Smooth muscle cell (in vitro differentiated cells): ENCODE results near the gene B3GALT6. TPM values are rescaled to one million over a fixed set of nuclear protein-coding genes. Genes with fewer than 3 reads are reported as not detected.

ENCODE experiments used
- DNase-seq: peaks from one replicate; lab custom pipeline; 2025; ENCODE audit not compliant: unreplicated experiment; lab: John Stamatoyannopoulos, UW
- H2AFZ ChIP-seq: fragments of 200-600 bp; sonication (generic); 2 replicates; pipeline ENCODE4 v1.6.0; 2016; ENCODE audit warnings: antibody characterized with exemption, low read depth, mild to moderate bottlenecking
- H3F3A ChIP-seq: fragments of 200-600 bp; sonication (generic); 2 replicates; pipeline ENCODE4 v1.6.0; 2017; ENCODE audit warnings: antibody characterized with exemption, low read depth
- H3K27ac ChIP-seq: fragments of 200-600 bp; sonication (generic); 2 replicates; pipeline ENCODE4 v1.5.1; 2016; ENCODE audit warnings: low read depth, mild to moderate bottlenecking
- H3K27me3 ChIP-seq: fragments of 200-600 bp; sonication (generic); 2 replicates; pipeline ENCODE4 v1.6.1; 2016; ENCODE audit warnings: low read depth, mild to moderate bottlenecking
- H3K36me3 ChIP-seq: fragments of 200-600 bp; sonication (generic); 2 replicates; pipeline ENCODE4 v1.5.1; 2016; ENCODE audit warnings: low read depth
- H3K4me1 ChIP-seq: fragments of 200-600 bp; sonication (generic); 2 replicates; pipeline ENCODE4 v1.5.1; 2016; ENCODE audit warnings: low read depth
- H3K4me2 ChIP-seq: fragments of 200-600 bp; sonication (generic); 2 replicates; pipeline ENCODE4 v1.6.0; 2016; ENCODE audit warnings: mild to moderate bottlenecking
- H3K4me3 ChIP-seq: fragments of 200-600 bp; sonication (generic); 2 replicates; pipeline ENCODE4 v1.5.1; 2016; ENCODE audit warnings: mild to moderate bottlenecking
- H3K79me2 ChIP-seq: fragments of 200-600 bp; sonication (generic); 2 replicates; pipeline ENCODE4 v1.6.0; 2016; ENCODE audit warnings: low read depth, mild to moderate bottlenecking
- H3K9ac ChIP-seq: fragments of 200-600 bp; sonication (generic); 2 replicates; pipeline ENCODE4 v1.6.0; 2016; ENCODE audit warnings: low read depth
- H3K9me3 ChIP-seq: fragments of 200-600 bp; sonication (generic); replicated peaks from 2 replicates; pipeline ENCODE4 v1.5.1; 2016; ENCODE audit warnings: low read depth
- H4K20me1 ChIP-seq: fragments of 200-600 bp; sonication (generic); 2 replicates; pipeline ENCODE4 v1.6.0; 2016; ENCODE audit warnings: low read depth
- WGBS: methylation state at CpG from one replicate; pipeline ENCODE4 v1.1.7; 2016; ENCODE audit warnings: low lambda C conversion rate; 5-methylcytosine and 5-hydroxymethylcytosine counted together
- polyA plus RNA-seq: library from polyadenylated mRNA; unstranded; fragments of >200 nt; fragmentation: Nextera tagmentation; extraction: Ambion mirVana; gene quantifications from 2 replicates; pipeline ENCODE4 v1.2.1, GENCODE V29; 2016
- total RNA-seq: library from RNA; depleted of rRNA; stranded (reverse); fragments of >200 nt; gene quantifications from 2 replicates; pipeline ENCODE4 v1.2.3, GENCODE V29; 2014
- TF ChIP-seq, protein P1 (sequence below): fragments of 200-600 bp; sonication (generic); IDR thresholded peaks from 2 replicates; pipeline ENCODE4 v1.5.1; 2017; ENCODE audit warnings: borderline replicate concordance, mild to moderate bottlenecking, antibody characterized with exemption; ENCODE audit not compliant: insufficient read depth, poor library complexity, severe bottlenecking

B3GALT6 gene
- total and polyA plus RNA-seq, 2 experiments from 2014 or later = 15.0 to 33.2 TPM

- Histone ChIP-seq H3K27ac (no peak overlapping the region), H4K20me1 (peaks cover 59% of the 10 kb centered on the region), H3K9ac (no peak overlapping the region), H3K4me1 (no peaks in the 10 kb centered on the region), H3K9me3 (no peaks in the 10 kb centered on the region), H2AFZ (no peak overlapping the region), H3K4me2 (no peak overlapping the region), H3F3A (no peaks in the 10 kb centered on the region), H3K79me2 (peaks cover 45% of the 10 kb centered on the region), H3K27me3 (no peaks in the 10 kb centered on the region), H3K4me3 (no peak overlapping the region), H3K36me3 (no peaks in the 10 kb centered on the region)
- TF ChIP-seq, protein P1, sequence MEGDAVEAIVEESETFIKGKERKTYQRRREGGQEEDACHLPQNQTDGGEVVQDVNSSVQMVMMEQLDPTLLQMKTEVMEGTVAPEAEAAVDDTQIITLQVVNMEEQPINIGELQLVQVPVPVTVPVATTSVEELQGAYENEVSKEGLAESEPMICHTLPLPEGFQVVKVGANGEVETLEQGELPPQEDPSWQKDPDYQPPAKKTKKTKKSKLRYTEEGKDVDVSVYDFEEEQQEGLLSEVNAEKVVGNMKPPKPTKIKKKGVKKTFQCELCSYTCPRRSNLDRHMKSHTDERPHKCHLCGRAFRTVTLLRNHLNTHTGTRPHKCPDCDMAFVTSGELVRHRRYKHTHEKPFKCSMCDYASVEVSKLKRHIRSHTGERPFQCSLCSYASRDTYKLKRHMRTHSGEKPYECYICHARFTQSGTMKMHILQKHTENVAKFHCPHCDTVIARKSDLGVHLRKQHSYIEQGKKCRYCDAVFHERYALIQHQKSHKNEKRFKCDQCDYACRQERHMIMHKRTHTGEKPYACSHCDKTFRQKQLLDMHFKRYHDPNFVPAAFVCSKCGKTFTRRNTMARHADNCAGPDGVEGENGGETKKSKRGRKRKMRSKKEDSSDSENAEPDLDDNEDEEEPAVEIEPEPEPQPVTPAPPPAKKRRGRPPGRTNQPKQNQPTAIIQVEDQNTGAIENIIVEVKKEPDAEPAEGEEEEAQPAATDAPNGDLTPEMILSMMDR = no peak
- no peak for DNase-seq
- WGBS = 97% methylated on average over 16 of the region's 21 CpGs
Measured at GRCh38 chr1:1223891-1224290, 8.1 kb upstream of the B3GALT6 start.

DNA sequence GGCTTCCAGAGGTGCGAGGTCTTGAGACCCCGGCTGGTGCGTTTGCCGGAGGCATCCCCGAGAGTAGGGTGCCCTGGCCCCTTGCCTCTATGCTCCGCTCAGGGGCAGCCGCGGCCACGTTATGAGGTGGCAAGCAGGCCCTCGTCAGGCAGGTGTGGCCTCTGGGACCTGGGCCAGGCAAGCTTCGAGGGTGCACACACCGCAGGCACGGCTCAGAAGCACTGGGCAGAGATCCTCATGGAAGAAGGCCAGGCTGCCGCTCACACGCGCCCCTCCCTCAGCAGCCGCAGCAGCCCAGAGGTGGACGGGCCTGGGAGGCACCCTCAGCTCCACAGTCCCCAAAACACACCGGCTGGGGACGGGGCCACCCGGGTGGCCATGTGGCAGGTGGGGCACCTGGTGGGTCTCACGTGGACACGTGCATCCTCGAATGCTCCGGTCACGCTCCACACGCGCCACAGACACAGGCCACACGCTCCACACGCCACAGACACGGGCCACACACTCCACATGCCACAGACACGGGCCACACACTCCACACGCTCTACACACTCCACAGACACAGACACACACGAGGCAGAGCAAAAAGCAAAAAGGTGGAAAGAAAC is 6.7 kb upstream of the B3GALT6 start:
- Histone ChIP-seq H3K27me3 (no peaks in the 10 kb centered on the region), H3K4me2 (no peak overlapping the region), H4K20me1 (peaks cover 65% of the 10 kb centered on the region), H3K4me3 (no peak overlapping the region), H3K79me2 (peaks cover 60% of the 10 kb centered on the region), H3K9me3 (no peaks in the 10 kb centered on the region), H3K36me3 (no peaks in the 10 kb centered on the region), H2AFZ (no peak overlapping the region), H3F3A (no peaks in the 10 kb centered on the region), H3K9ac (no peak overlapping the region), H3K27ac (no peak overlapping the region), H3K4me1 (no peaks in the 10 kb centered on the region)
- no peak for DNase-seq
- WGBS = 98% methylated on average over 28 of the region's 34 CpGs
- TF ChIP-seq, protein P1 = no peak

DNA sequence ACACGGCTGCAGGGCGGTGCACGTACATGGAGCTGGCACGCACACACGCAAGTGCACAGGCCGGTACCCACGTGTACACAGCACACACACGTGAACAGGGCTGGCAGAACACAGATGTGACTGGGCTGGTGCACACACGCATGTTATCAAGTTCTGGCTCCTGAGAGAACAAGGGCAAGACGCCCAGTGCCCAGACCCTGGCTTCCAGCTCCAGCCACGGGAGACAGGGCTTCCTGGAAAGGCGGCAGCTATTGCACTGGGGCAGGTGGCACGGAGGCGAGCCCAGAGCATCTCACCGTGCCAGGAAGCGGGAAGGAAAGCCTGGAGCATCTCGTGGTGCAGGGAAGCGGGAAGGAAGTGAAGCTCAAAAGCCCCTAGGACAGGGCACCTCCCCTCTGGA is 6.1 kb upstream of the B3GALT6 start:
- H3K36me3 ChIP-seq = no peaks in the 10 kb centered on the region
- H3F3A ChIP-seq = no peaks in the 10 kb centered on the region
- TF ChIP-seq, protein P1 = no peak
- no peaks in the 10 kb centered on the region for H3K9me3 ChIP-seq
- peaks cover 63% of the 10 kb centered on the region for H4K20me1 ChIP-seq
- H3K79me2 ChIP-seq = peaks cover 65% of the 10 kb centered on the region
- 99% methylated on average over 18 of the region's 18 CpGs for WGBS
- no peak overlapping the region for H3K4me3 ChIP-seq
- no peaks in the 10 kb centered on the region for H3K27me3 ChIP-seq
- DNase-seq = no peak
- H2AFZ ChIP-seq = no peak overlapping the region
- H3K9ac ChIP-seq = no peak overlapping the region
- H3K27ac ChIP-seq = no peak overlapping the region
- H3K4me1 ChIP-seq = peaks cover 5% of the 10 kb centered on the region
- no peak overlapping the region for H3K4me2 ChIP-seq
